SK-N-SH (cell line): ENCODE results near the gene ZNF143. TPM values are rescaled to one million over a fixed set of nuclear protein-coding genes. Genes with fewer than 3 reads are reported as not detected.
A peak's percentile ranks its signal among the peaks of the same experiment; 100 is the strongest.

Source experiments
- CTCF ChIA-PET: fragments of 300-600, 350-600 bp; formaldehyde crosslinking; extraction: SDS; loops from one replicate; lab custom pipeline; 2021; lab: Yijun Ruan, JAX
- POLR2A ChIA-PET: fragments of 350-600 bp; sonication (Branson Sonifier 250); formaldehyde crosslinking; extraction: SDS; loops from one replicate; lab custom pipeline; 2020; ENCODE audit warnings: antibody characterized with exemption, inconsistent platforms; lab: Yijun Ruan, JAX
- DNase-seq: peaks from one replicate; pipeline ENCODE4 v3.0.0; 2012
- H2AFZ ChIP-seq: fragments of 200-600 bp; sonication (generic); 2 replicates; pipeline ENCODE4 v1.8.1; 2016; ENCODE audit warnings: antibody characterized with exemption, mild to moderate bottlenecking, low read depth
- H3F3A ChIP-seq: fragments of 200-600 bp; sonication (generic); replicated peaks from 2 replicates; pipeline ENCODE3; 2016; ENCODE audit warnings: antibody characterized with exemption, mild to moderate bottlenecking; ENCODE audit not compliant: insufficient read depth
- H3K27ac ChIP-seq, 2 experiments: fragments of 200-500 bp in 1 of 2; fragments of 200-600 bp in 1 of 2; sonication (Bioruptor generic) in 1 of 2; sonication (generic), shearing (Covaris generic) in 1 of 2; 2 replicates each; pipeline versions ENCODE4 v1.5.1 to v1.6.1; 2014 to 2016; ENCODE audit warnings: low read depth in 2 of 2, inconsistent platforms in 1 of 2, low read length in 1 of 2, mild to moderate bottlenecking in 1 of 2, mixed read lengths in 1 of 2
- H3K27me3 ChIP-seq: fragments of 200-600 bp; sonication (generic), shearing (Covaris generic); 2 replicates; pipeline ENCODE4 v1.6.1; 2016; ENCODE audit warnings: mixed run types; ENCODE audit not compliant: insufficient read depth
- H3K36me3 ChIP-seq, 2 experiments: fragments of 200-500 bp in 1 of 2; fragments of 200-600 bp in 1 of 2; sonication (Bioruptor generic) in 1 of 2; sonication (generic) in 1 of 2; replicated peaks in 1 of 2; 2 replicates each; pipeline versions ENCODE3 to v1.5.1; 2014 to 2016; ENCODE audit warnings: low read length in 1 of 2, mild to moderate bottlenecking in 1 of 2; ENCODE audit not compliant: insufficient read depth in 2 of 2, control insufficient read depth in 1 of 2
- H3K4me1 ChIP-seq, 2 experiments: fragments of 200-500 bp in 1 of 2; fragments of 200-600 bp in 1 of 2; sonication (Bioruptor generic) in 1 of 2; sonication (generic), shearing (Covaris generic) in 1 of 2; 2 replicates each; pipeline versions ENCODE4 v1.5.1 to v1.6.1; 2014 to 2016; ENCODE audit warnings: low read depth in 1 of 2, low read length in 1 of 2, mixed run types in 1 of 2; ENCODE audit not compliant: insufficient read depth in 2 of 2, control insufficient read depth in 1 of 2
- H3K4me2 ChIP-seq: fragments of 200-600 bp; sonication (generic), shearing (Covaris generic); 2 replicates; pipeline ENCODE4 v1.6.1; 2017; ENCODE audit warnings: mixed run types
- H3K4me3 ChIP-seq, 2 experiments: fragments of 200-500 bp in 1 of 2; fragments of 200-600 bp in 1 of 2; sonication (Bioruptor generic) in 1 of 2; sonication (generic), shearing (Covaris generic) in 1 of 2; 2 replicates each; pipeline versions ENCODE4 v1.5.1 to v1.8.1; 2014 to 2016; ENCODE audit warnings: low read depth in 2 of 2, inconsistent platforms in 1 of 2, low read length in 1 of 2, mild to moderate bottlenecking in 1 of 2, mixed read lengths in 1 of 2, moderate library complexity in 1 of 2
- H3K79me2 ChIP-seq: fragments of 200-600 bp; sonication (generic); 2 replicates; pipeline ENCODE4 v1.8.1; 2017; ENCODE audit warnings: mild to moderate bottlenecking; ENCODE audit not compliant: insufficient read depth
- H3K9ac ChIP-seq: fragments of 200-600 bp; sonication (generic); 2 replicates; pipeline ENCODE4 v1.6.1; 2017; ENCODE audit warnings: mixed run types
- H3K9me2 ChIP-seq: fragments of 200-600 bp; sonication (generic); 2 replicates; pipeline ENCODE4 v1.6.1; 2017; ENCODE audit warnings: mixed run types
- H3K9me3 ChIP-seq: fragments of 200-600 bp; sonication (generic); 2 replicates; pipeline ENCODE4 v1.6.1; 2017; ENCODE audit warnings: mixed run types, mild to moderate bottlenecking, moderate library complexity
- H4K20me1 ChIP-seq: fragments of 200-600 bp; sonication (generic); 2 replicates; pipeline ENCODE4 v1.6.1; 2017; ENCODE audit warnings: mild to moderate bottlenecking, mixed run types; ENCODE audit not compliant: insufficient read depth
- FOSL2 ChIP-seq: IDR thresholded peaks from 2 replicates; pipeline ENCODE4 v1.4.0; 2012; ENCODE audit warnings: low read depth, mild to moderate bottlenecking, moderate library complexity, borderline replicate concordance
- JUND ChIP-seq: IDR thresholded peaks from 2 replicates; pipeline ENCODE4 v1.4.0; 2012
- USF1 ChIP-seq: IDR thresholded peaks from 2 replicates; pipeline ENCODE4 v1.4.0; 2012; ENCODE audit warnings: low read depth, borderline replicate concordance
- WGBS: methylation state at CpG from one replicate; pipeline ENCODE4 v1.1.6; 2017; ENCODE audit warnings: low lambda C conversion rate; 5-methylcytosine and 5-hydroxymethylcytosine counted together
- polyA plus RNA-seq, 3 experiments: library from polyadenylated mRNA; depleted of rRNA; stranded (reverse); fragments of >200 nt; gene quantifications; 2 replicates each; pipeline ENCODE4 v1.2.3, GENCODE V29; 2012
- small RNA-seq, 7 experiments: library from RNA; depleted of rRNA; stranded (forward); fragments of <200 nt; gene quantifications; one replicate each; pipeline ENCODE3, GENCODE V24; 2012

The ZNF143 gene
- polyA plus RNA-seq, 1 of the 3 experiments (the other 2 are of a cell fraction) = 11.3 TPM

GRCh38 chr11:9576701-9577381 is 116.0 kb downstream of the ZNF143 start (continued):
- TF ChIP-seq FOSL2 = no peak
- TF ChIP-seq, all 33 proteins: peak for 0

- CTCF ChIA-PET = interaction anchor here (0.8 to 3.2 kb wide), 9 partner anchors 13 to 181 kb away, joined by 3 to 11 read pairs (median 4); no protein-coding TSS in a partner anchor
- WGBS = 25% methylated on average over 7 of the region's 7 CpGs
- H3K36me3 ChIP-seq = peaks cover 55 to 60% of the 10 kb centered on the region in 2 experiments
Observed at GRCh38 chr11:9577556-9577955, 116.7 kb downstream of the ZNF143 start.

More at GRCh38 chr11:9577556-9577955, 116.7 kb downstream of the ZNF143 start:
- no peak for DNase-seq
- H3K27me3 ChIP-seq = no peaks in the 10 kb centered on the region
- peak overlapping the region; percentile 65 to 99 for H3K27ac ChIP-seq
- H4K20me1 ChIP-seq = peaks cover 5% of the 10 kb centered on the region; the same call in 1 of the 2 replicates
- peaks cover 24% of the 10 kb centered on the region for H3F3A ChIP-seq
- POLR2A ChIA-PET = interaction anchor here (1.0 kb wide), 1 partner anchor 171 kb away, joined by 3 read pairs; no protein-coding TSS in a partner anchor
- no peaks in the 10 kb centered on the region for H3K9me2 ChIP-seq
- H3K9ac ChIP-seq = peak overlapping the region; percentile 98
- H3K79me2 ChIP-seq = peaks cover 88% of the 10 kb centered on the region
- no peak for TF ChIP-seq JUND
- TF ChIP-seq USF1 = no peak
- TF ChIP-seq, all 33 proteins: peak for 0
- no peak overlapping the region for H2AFZ ChIP-seq
- no peaks in the 10 kb centered on the region for H3K9me3 ChIP-seq
- peak overlapping the region; percentile 90 for H3K4me2 ChIP-seq
- peak overlapping the region; percentile 70 to 89; a peak in 3 of 4 replicates for H3K4me3 ChIP-seq
- peaks cover 7 to 9% of the 10 kb centered on the region in 2 experiments; a peak in 3 of 4 replicates for H3K4me1 ChIP-seq

Small RNA genes lying within 50 kb of the gene (small RNA-seq; reads per million reads assigned to genes)
- gene RF01210 (0 reads per million in 7 experiments), gene SNORA23 (10.2 to 705 (median 35.8) reads per million in 7 experiments)

Other genes with a start within 250 kb of the ZNF143 start
- gene DENND5A, start 195.7 kb upstream of the ZNF143 start, polyA plus RNA-seq (2012; rRNA removed) = 110 and 124 TPM in 2 replicates
- 19.8 and 23.5 TPM in 2 replicates for gene TMEM41B, start 146.4 kb upstream of the ZNF143 start, polyA plus RNA-seq (2012; rRNA removed)
- gene IPO7, start 76.4 kb upstream of the ZNF143 start, polyA plus RNA-seq (2012; rRNA removed) = 25.4 and 34.8 TPM in 2 replicates
- gene WEE1, start 112.7 kb downstream of the ZNF143 start, polyA plus RNA-seq (2012; rRNA removed) = 16.9 and 20.6 TPM in 2 replicates
- 10.6 and 11.9 TPM in 2 replicates for gene SWAP70, start 203.1 kb downstream of the ZNF143 start, polyA plus RNA-seq (2012; rRNA removed)